Activated naive CD8-positive, alpha-beta T cell treated with anti-CD3 and anti-CD28 coated beads, Interleukin-2, amount 50 U/mL, for 24 hours (primary cell): ENCODE measurements around the gene MME.

Experiments
- ATAC-seq: fragments of 150-1000 bp; cut with Tn5 transposase; one replicate; pipeline ENCODE4 v1.10.0; 2021
- DNase-seq: peaks from one replicate; pipeline ENCODE4 v3.0.0; 2021
- H3K27ac Mint-ChIP-seq: one replicate; pipeline ENCODE4 v1.8.0; 2021; ENCODE audit warnings: mild to moderate bottlenecking, mixed read lengths
- H3K27me3 Mint-ChIP-seq: one replicate; pipeline ENCODE4 v1.8.0; 2021; ENCODE audit warnings: mixed read lengths
- H3K36me3 Mint-ChIP-seq: one replicate; pipeline ENCODE4 v1.8.0; 2021; ENCODE audit warnings: low read depth, mixed read lengths
- H3K4me1 Mint-ChIP-seq: one replicate; pipeline ENCODE4 v1.8.0; 2021; ENCODE audit warnings: mixed read lengths
- H3K4me3 Mint-ChIP-seq: one replicate; pipeline ENCODE4 v1.8.0; 2021; ENCODE audit warnings: mild to moderate bottlenecking, moderate library complexity, mixed read lengths
- H3K9me3 Mint-ChIP-seq: one replicate; pipeline ENCODE4 v1.8.0; 2021; ENCODE audit warnings: mixed read lengths

MME gene

DNA sequence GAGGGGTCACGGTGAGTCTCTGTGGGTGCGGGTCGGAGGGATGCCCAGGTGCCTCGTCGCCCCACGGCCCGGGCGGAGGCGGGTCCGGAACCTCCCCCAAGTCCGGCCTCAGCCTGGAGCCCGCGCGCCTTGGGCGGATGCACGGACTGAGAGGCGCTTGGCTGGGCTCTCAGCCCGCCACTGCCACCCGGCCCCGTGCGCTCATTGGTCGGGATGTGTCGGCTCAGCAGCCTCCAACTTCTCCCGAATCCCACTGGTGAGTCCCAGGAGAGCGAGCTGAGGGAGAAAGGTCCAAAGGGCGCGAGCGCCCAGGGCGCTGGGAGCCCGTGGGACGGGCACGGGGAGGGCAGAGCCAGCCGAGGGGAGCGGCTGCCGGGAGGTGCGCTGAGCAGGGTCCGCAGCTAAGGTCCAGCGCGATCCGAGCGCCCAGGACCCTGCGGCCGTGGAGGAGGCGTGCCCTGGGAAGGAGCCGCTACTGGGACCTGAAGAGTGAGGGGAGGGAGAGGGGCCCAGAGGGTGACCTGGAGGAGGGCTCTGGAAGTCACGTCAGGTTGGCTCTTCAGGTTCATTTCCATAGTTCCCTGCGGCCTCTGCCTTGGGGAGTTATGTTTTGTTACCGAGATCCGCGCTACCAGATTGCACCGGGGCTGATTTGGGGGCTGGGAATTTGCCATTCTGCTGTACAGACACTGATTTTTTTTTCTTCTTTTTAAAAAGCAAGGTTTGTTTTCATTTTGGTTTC, at the start of gene MME:
Gene MME (plus strand): TSS at position 574 of the 742 bp plus-strand sequence. CDS start 3,849 bp downstream, outside the sequence.
- Mint-ChIP-seq H3K27ac (peak within 1 kb of the TSS; percentile 52), H3K36me3 (peaks cover 2% of the 10 kb centered on the region), H3K9me3 (peaks cover 5% of the 10 kb centered on the region), H3K27me3 (peaks cover 38% of the 10 kb centered on the region), H3K4me3 (peak within 1 kb of the TSS; percentile 56), H3K4me1 (peaks cover 10% of the 10 kb centered on the region)
- ATAC-seq (no peak), DNase-seq (no peak)

DNA sequence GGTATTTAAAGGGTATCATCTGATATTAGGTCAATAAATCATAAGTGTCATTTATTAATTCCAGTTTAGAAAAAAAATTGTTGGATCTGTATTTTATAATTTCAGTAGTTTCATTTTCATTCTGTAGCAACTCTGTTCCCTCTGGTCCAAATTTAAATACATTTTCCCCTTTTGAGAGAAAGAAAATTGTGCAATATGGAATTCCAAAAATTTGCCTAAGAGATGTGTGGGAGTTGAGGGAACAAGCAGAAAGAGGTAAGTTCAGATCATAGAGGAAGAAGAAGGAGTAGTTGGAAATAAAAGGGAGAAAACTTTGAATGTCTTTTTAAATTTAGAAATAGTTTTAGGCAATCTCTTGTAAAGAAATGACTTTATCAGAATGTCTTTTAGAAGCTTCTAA, 48.9 kb upstream of the MME start:
- H3K4me3 Mint-ChIP-seq: no peak overlapping the region
- H3K27ac Mint-ChIP-seq: no peak overlapping the region
- H3K27me3 Mint-ChIP-seq: no peaks in the 10 kb centered on the region
- no peak for DNase-seq
- H3K9me3 Mint-ChIP-seq: peaks cover 8% of the 10 kb centered on the region
- ATAC-seq: no peak
- no peaks in the 10 kb centered on the region for H3K36me3 Mint-ChIP-seq
- H3K4me1 Mint-ChIP-seq: no peaks in the 10 kb centered on the region

DNA sequence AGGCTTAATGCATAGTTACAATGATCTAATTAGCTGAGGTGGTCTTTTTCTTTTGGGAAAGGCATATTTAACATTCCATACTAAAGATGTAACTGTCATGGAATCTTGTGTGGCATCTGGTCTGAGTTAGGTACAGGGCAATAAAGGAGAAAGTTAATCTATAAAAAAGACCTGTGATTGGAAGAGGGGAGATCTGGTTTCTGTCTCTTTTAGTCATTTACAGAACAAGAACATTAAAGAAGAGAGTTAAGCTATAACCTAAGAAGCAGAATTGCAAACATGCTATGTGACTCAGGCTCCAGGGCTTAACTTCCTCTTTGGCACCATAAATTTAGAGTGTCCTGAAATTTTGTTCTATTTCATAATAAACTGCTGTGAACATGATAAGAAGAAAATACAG, 47.2 kb upstream of the MME start:
- H3K4me1 Mint-ChIP-seq: no peaks in the 10 kb centered on the region
- H3K36me3 Mint-ChIP-seq: no peaks in the 10 kb centered on the region
- no peaks in the 10 kb centered on the region for H3K27me3 Mint-ChIP-seq
- no peak for DNase-seq
- peaks cover 8% of the 10 kb centered on the region for H3K9me3 Mint-ChIP-seq
- no peak overlapping the region for H3K27ac Mint-ChIP-seq
- ATAC-seq: no peak
- H3K4me3 Mint-ChIP-seq: no peak overlapping the region

DNA sequence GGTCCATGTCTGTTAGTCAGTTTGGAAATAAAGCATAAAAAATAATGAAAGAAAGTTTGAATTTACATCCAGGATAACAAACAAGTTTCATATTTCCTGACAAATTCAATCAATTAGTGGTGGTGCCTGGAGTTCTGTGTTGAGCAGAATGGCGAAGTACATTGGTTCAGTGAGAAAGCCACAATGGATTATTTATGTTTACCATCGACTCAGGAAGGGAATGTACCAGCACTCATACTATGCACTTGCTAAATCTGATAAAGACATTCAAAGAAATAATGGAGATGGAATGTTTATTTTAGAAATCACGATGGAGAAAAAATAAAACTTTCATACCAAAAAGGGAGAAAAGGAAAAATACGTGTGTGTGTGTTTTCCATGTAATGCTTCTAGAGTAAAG, 45.3 kb upstream of the MME start:
- H3K27me3 Mint-ChIP-seq: no peaks in the 10 kb centered on the region
- no peaks in the 10 kb centered on the region for H3K36me3 Mint-ChIP-seq
- no peak for ATAC-seq
- H3K27ac Mint-ChIP-seq: no peak overlapping the region
- H3K4me1 Mint-ChIP-seq: no peaks in the 10 kb centered on the region
- H3K9me3 Mint-ChIP-seq: peaks cover 1% of the 10 kb centered on the region
- no peak overlapping the region for H3K4me3 Mint-ChIP-seq
- no peak for DNase-seq

GRCh38 chr3:155035553-155035952, 44.6 kb upstream of the MME start:
- DNase-seq (no peak), ATAC-seq (no peak)
- no peaks in the 10 kb centered on the region for H3K36me3 Mint-ChIP-seq
- H3K27me3 Mint-ChIP-seq: no peaks in the 10 kb centered on the region
- H3K9me3 Mint-ChIP-seq: no peaks in the 10 kb centered on the region
- no peaks in the 10 kb centered on the region for H3K4me1 Mint-ChIP-seq
- no peak overlapping the region for H3K27ac Mint-ChIP-seq
- no peak overlapping the region for H3K4me3 Mint-ChIP-seq

DNA sequence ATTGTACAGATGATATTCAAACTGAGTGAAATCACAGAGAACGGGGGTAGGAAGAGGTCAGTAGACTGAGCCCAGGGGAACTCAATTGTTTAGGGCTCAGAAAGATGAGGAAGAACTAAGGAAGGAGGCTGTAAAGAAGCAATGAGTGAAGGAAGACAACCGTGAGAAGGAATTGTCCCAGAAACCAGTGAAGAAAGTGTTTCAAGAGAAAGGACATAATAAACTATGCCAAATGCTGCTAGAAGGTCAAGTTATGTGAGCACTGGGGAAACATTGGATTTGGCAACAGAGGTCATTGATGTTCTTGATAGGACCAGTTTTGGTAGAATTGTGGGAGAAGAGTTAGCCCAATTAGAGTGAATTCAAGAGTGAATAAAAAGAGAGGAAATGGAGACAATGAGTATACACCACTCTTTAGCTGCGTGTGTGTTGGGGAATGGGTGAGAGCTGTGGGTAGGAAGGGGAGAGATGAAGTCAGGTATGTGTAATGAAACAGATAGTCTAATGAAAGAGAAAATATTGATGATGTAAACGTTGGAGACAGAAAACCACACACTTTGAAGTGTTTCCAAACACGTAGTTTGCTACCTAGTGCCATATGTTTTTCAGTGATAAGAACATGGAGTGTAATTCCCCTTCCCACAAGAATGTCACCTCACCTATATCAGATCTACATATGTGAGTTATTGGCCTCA, 42.5 kb upstream of the MME start:
- Mint-ChIP-seq H3K36me3 (no peaks in the 10 kb centered on the region), H3K27me3 (no peaks in the 10 kb centered on the region), H3K4me1 (no peaks in the 10 kb centered on the region), H3K9me3 (no peaks in the 10 kb centered on the region), H3K4me3 (no peak overlapping the region), H3K27ac (no peak overlapping the region)
- no peak for DNase-seq
- ATAC-seq: no peak

GRCh38 chr3:155038203-155038554, 41.9 kb upstream of the MME start:
- Mint-ChIP-seq H3K4me3 (no peak overlapping the region), H3K9me3 (no peaks in the 10 kb centered on the region), H3K4me1 (no peaks in the 10 kb centered on the region), H3K27me3 (no peaks in the 10 kb centered on the region), H3K36me3 (no peaks in the 10 kb centered on the region), H3K27ac (no peak overlapping the region)
- DNase-seq: no peak
- no peak for ATAC-seq

DNA sequence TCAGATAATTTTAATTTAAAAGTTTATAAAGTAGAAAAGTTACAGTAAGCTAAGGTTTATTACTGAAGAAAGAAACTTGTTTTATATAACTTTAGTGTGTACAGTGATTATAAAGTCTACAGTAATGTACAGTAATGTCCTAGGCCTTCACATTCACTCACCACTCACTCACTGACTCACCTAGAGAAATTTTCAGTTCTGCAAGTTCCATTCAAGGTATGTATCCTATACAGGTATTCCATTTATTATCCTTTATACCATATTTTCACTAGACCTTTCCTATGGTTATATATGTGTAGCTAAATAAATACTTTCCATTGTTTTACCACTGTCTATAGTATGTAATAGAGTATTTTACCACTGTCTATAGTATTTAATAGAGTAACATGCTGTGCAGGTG, 33.2 kb upstream of the MME start:
- ATAC-seq: no peak
- Mint-ChIP-seq H3K9me3 (peaks cover 13% of the 10 kb centered on the region), H3K4me1 (no peaks in the 10 kb centered on the region)

GRCh38 chr3:155047672-155048071, 32.4 kb upstream of the MME start:
- Mint-ChIP-seq H3K27me3 (no peaks in the 10 kb centered on the region), H3K4me1 (no peaks in the 10 kb centered on the region)

More for the DNA sequence above, 33.2 kb upstream of the MME start:
- Mint-ChIP-seq H3K27ac (no peak overlapping the region), H3K36me3 (no peaks in the 10 kb centered on the region), H3K4me3 (no peak overlapping the region), H3K27me3 (no peaks in the 10 kb centered on the region)
- DNase-seq: no peak

GRCh38 chr3:155049959-155050358, 30.2 kb upstream of the MME start:
- H3K4me1 Mint-ChIP-seq: no peaks in the 10 kb centered on the region
- no peaks in the 10 kb centered on the region for H3K27me3 Mint-ChIP-seq

More at GRCh38 chr3:155047672-155048071, 32.4 kb upstream of the MME start:
- no peak for ATAC-seq
- H3K9me3 Mint-ChIP-seq: peaks cover 13% of the 10 kb centered on the region
- DNase-seq: no peak
- no peak overlapping the region for H3K27ac Mint-ChIP-seq
- no peaks in the 10 kb centered on the region for H3K36me3 Mint-ChIP-seq
- no peak overlapping the region for H3K4me3 Mint-ChIP-seq

GRCh38 chr3:155052470-155052869, 27.6 kb upstream of the MME start:
- H3K4me1 Mint-ChIP-seq: no peaks in the 10 kb centered on the region
- H3K9me3 Mint-ChIP-seq: peaks cover 17% of the 10 kb centered on the region
- no peak for ATAC-seq
- no peak overlapping the region for H3K4me3 Mint-ChIP-seq
- H3K27ac Mint-ChIP-seq: no peak overlapping the region
- no peaks in the 10 kb centered on the region for H3K36me3 Mint-ChIP-seq
- no peak for DNase-seq
- H3K27me3 Mint-ChIP-seq: no peaks in the 10 kb centered on the region

More at GRCh38 chr3:155049959-155050358, 30.2 kb upstream of the MME start:
- ATAC-seq (no peak), DNase-seq (no peak)
- H3K27ac Mint-ChIP-seq: no peak overlapping the region
- no peaks in the 10 kb centered on the region for H3K36me3 Mint-ChIP-seq
- H3K9me3 Mint-ChIP-seq: peaks cover 17% of the 10 kb centered on the region
- no peak overlapping the region for H3K4me3 Mint-ChIP-seq

DNA sequence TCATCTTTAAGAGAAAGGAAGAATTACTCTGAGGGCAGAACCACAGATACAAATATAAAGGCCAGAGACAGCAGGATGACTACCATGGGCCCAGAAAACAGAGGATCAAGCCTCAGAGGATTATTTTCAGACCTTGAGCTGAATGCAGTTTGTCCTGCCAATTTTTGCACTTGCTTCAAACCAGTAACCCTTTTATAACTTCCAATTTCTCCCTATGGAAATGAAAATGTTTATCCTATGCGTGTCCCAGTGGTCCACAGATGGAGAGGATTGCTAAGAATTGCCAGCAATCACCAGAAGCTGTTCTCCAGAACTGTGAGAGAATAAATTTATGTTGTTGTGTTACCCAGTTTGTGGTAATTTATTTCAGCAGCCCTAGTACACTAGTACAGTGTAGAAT, 26.4 kb upstream of the MME start:
- Mint-ChIP-seq H3K4me1 (no peaks in the 10 kb centered on the region), H3K27ac (no peak overlapping the region), H3K9me3 (peaks cover 17% of the 10 kb centered on the region), H3K27me3 (no peaks in the 10 kb centered on the region), H3K4me3 (no peak overlapping the region), H3K36me3 (no peaks in the 10 kb centered on the region)
- DNase-seq (no peak), ATAC-seq (no peak)

DNA sequence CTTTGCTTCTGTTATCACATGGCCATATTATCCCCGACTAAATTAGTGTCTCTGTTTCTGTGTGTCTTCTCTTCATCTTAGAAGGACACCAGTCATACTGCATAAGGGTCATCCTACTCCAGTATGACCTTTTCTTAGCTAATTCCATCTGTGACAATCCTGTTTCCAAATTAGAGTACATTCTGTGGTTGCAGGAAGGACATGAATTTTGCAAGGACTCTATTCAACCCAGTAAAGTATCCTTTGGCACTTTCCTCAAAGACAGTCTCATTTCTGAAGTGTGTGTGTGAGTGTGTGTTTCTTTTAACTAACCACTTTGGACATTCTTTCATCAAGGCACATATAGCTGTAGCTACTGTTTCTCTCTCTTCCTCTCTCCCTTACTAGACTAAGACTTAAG, 15.2 kb upstream of the MME start:
- H3K36me3 Mint-ChIP-seq: no peaks in the 10 kb centered on the region

DNA sequence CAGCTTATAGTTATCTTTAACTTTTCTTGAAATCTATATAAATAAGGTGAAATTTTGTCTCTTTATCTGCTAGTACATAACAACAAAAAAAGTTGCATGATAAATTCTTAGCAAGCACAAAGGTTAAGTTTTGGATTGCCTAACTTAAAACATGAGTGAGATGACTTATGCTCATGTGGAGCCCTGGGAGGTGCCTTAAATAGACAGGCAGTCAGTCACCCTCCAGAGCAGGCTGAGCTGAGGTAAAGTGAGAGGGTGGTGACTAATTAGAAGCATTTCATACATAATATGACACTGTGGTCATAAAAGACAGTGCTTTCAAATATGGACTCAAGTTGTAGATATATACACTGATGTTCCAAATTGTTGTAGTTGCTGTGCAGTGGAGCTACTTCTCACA, 14.6 kb upstream of the MME start:
- H3K36me3 Mint-ChIP-seq: no peaks in the 10 kb centered on the region
- H3K9me3 Mint-ChIP-seq: no peaks in the 10 kb centered on the region
- no peak overlapping the region for H3K27ac Mint-ChIP-seq
- no peaks in the 10 kb centered on the region for H3K27me3 Mint-ChIP-seq
- no peak overlapping the region for H3K4me3 Mint-ChIP-seq
- ATAC-seq (no peak), DNase-seq (no peak)
- no peaks in the 10 kb centered on the region for H3K4me1 Mint-ChIP-seq

More for the DNA sequence above, 15.2 kb upstream of the MME start:
- Mint-ChIP-seq H3K27me3 (no peaks in the 10 kb centered on the region), H3K4me1 (no peaks in the 10 kb centered on the region), H3K27ac (no peak overlapping the region), H3K4me3 (no peak overlapping the region), H3K9me3 (no peaks in the 10 kb centered on the region)
- DNase-seq: no peak
- no peak for ATAC-seq

DNA sequence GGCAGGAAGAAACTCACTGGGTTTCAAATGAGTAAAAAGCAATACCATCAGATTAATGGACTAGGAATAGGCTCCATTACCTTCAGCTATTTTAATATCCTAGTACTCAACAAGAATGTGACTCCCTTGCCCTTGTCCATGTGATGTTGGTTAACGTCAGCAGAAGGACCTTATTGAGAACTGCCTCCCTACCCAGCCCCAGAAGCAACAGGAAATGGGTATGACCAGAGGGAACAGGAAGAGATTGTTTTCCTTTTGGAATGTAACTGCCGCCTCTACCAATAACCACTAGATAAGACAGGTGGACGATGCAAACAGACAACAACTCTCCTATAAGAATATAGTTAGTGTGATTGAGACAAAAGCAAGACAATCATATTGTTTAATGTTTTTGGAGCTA, 10.4 kb upstream of the MME start:
- no peak overlapping the region for H3K4me3 Mint-ChIP-seq
- H3K36me3 Mint-ChIP-seq: no peaks in the 10 kb centered on the region
- peaks cover 4% of the 10 kb centered on the region for H3K9me3 Mint-ChIP-seq
- no peaks in the 10 kb centered on the region for H3K27me3 Mint-ChIP-seq
- H3K27ac Mint-ChIP-seq: no peak overlapping the region
- ATAC-seq (no peak), DNase-seq (no peak)
- no peaks in the 10 kb centered on the region for H3K4me1 Mint-ChIP-seq
